ENCODE results near the gene ZNF48.

The ZNF48 gene

GRCh38 chr16:30377812-30378235, 17.4 kb upstream of the ZNF48 start:
- TF ChIP-seq CTCF (IDR thresholded peaks at IDR 0.05; ENCODE audit: control insufficient read depth, insufficient read depth, low read depth, low read length, missing control alignments): no peak
- no peak for DNase-seq (ENCODE audit: low read depth)
- H3K4me3 ChIP-seq (ENCODE audit: control insufficient read depth, low read depth, low read length): peak overlapping the region; percentile 49

- peak; percentile 31 for TF ChIP-seq CTCF (IDR thresholded peaks at IDR 0.05; ENCODE audit: control insufficient read depth, insufficient read depth, low read depth, low read length, missing control alignments)
- peak; percentile 81 for DNase-seq (ENCODE audit: low read depth)
- peak overlapping the region; percentile 70 for H3K4me3 ChIP-seq (ENCODE audit: control insufficient read depth, low read depth, low read length)
Observed at GRCh38 chr16:30378236-30379157, 16.7 kb upstream of the ZNF48 start.

- H3K4me3 ChIP-seq (ENCODE audit: control insufficient read depth, low read depth, low read length): peak overlapping the region; percentile 70
- no peak for TF ChIP-seq CTCF (IDR thresholded peaks at IDR 0.05; ENCODE audit: control insufficient read depth, insufficient read depth, low read depth, low read length, missing control alignments)
- no peak for DNase-seq (ENCODE audit: low read depth)
Observed at GRCh38 chr16:30379158-30379783, 15.9 kb upstream of the ZNF48 start.

- DNase-seq (ENCODE audit: low read depth): no peak
- no peak overlapping the region for H3K4me3 ChIP-seq (ENCODE audit: control insufficient read depth, low read depth, low read length)
- TF ChIP-seq CTCF (IDR thresholded peaks at IDR 0.05; ENCODE audit: control insufficient read depth, insufficient read depth, low read depth, low read length, missing control alignments): no peak
Observed at GRCh38 chr16:30380072-30380802, 15.0 kb upstream of the ZNF48 start.

GRCh38 chr16:30380803-30381208, 14.4 kb upstream of the ZNF48 start:
- H3K4me3 ChIP-seq (ENCODE audit: control insufficient read depth, low read depth, low read length): no peak overlapping the region
- TF ChIP-seq CTCF (IDR thresholded peaks at IDR 0.05; ENCODE audit: control insufficient read depth, insufficient read depth, low read depth, low read length, missing control alignments): no peak
- no peak for DNase-seq (ENCODE audit: low read depth)

GRCh38 chr16:30381291-30382041, 13.8 kb upstream of the ZNF48 start:
- H3K4me3 ChIP-seq (ENCODE audit: control insufficient read depth, low read depth, low read length): no peak overlapping the region
- no peak for TF ChIP-seq CTCF (IDR thresholded peaks at IDR 0.05; ENCODE audit: control insufficient read depth, insufficient read depth, low read depth, low read length, missing control alignments)
- DNase-seq (ENCODE audit: low read depth): no peak
